SKM-1 (cell line): ENCODE results near the gene NETO2.
"Not testable (repeated sequence)": the region's sequence is repeated elsewhere in the genome, so short reads cannot be mapped to it uniquely, and the experiment has no call there.

Experiments used
- DNase-seq: peaks from one replicate; lab custom pipeline; 2025; ENCODE audit not compliant: unreplicated experiment; lab: John Stamatoyannopoulos, UW

Gene NETO2

GRCh38 chr16:47067203-47067602 is 76.5 kb downstream of the NETO2 start:
- no peak for DNase-seq

- no peak for DNase-seq
Measured at GRCh38 chr16:47065766-47066688, 77.7 kb downstream of the NETO2 start.

GRCh38 chr16:47064775-47065174 is 79.0 kb downstream of the NETO2 start:
- DNase-seq: no peak

- no peak for DNase-seq
Measured at GRCh38 chr16:47063011-47063724, 80.6 kb downstream of the NETO2 start.

GRCh38 chr16:47061204-47061603 is 82.5 kb downstream of the NETO2 start:
- DNase-seq: no peak

GRCh38 chr16:47060596-47060995 is 83.1 kb downstream of the NETO2 start:
- DNase-seq: no peak

GRCh38 chr16:47059991-47060390 is 83.8 kb downstream of the NETO2 start:
- DNase-seq: no peak

- not testable (repeated sequence) for DNase-seq
Measured at GRCh38 chr16:47059130-47059529, 84.6 kb downstream of the NETO2 start.

GRCh38 chr16:47058295-47059086 is 85.3 kb downstream of the NETO2 start:
- DNase-seq: no peak

- DNase-seq: no peak
Measured at GRCh38 chr16:47057630-47057993, 86.1 kb downstream of the NETO2 start.

- DNase-seq: no peak
Measured at GRCh38 chr16:47056688-47057629, 86.8 kb downstream of the NETO2 start.

- DNase-seq: not testable (repeated sequence)
Measured at GRCh38 chr16:47056061-47056460, 87.7 kb downstream of the NETO2 start.

GRCh38 chr16:47055136-47055885 is 88.4 kb downstream of the NETO2 start:
- DNase-seq: no peak

GRCh38 chr16:47054306-47054705 is 89.4 kb downstream of the NETO2 start:
- no peak for DNase-seq

GRCh38 chr16:47053895-47054294 is 89.8 kb downstream of the NETO2 start:
- DNase-seq: no peak

GRCh38 chr16:47052666-47053640 is 90.8 kb downstream of the NETO2 start:
- no peak for DNase-seq

- no peak for DNase-seq
Measured at GRCh38 chr16:47051031-47051430, 92.7 kb downstream of the NETO2 start.

- DNase-seq: no peak
Measured at GRCh38 chr16:47049901-47050583, 93.7 kb downstream of the NETO2 start.
